ENCODE results near the gene BRIX1. TPM values are rescaled to one million over a fixed set of nuclear protein-coding genes. Genes with fewer than 3 reads are reported as not detected.

BRIX1 gene
- polyA plus RNA-seq, 2 of the 4 experiments (the other 2 are of a cell fraction), result 67.3 to 88.5 TPM

- H3K9me3 ChIP-seq, result no peaks in the 10 kb centered on the region
- 92% methylated on average over 2 of the region's 2 CpGs for WGBS (ENCODE audit: missing lambda C conversion rate)
- FAIRE-seq (peak; percentile 13), DNase-seq (ENCODE audit: low read depth in 1 of 2, low spot score in 1 of 2) (no peak), ATAC-seq (no peak)
- no peak overlapping the region for H3K4me2 ChIP-seq
- ChIA-PET CTCF (interaction anchor here (0.7 to 0.9 kb wide), 3 partner anchors 9 to 45 kb away, joined by 3 read pairs; no protein-coding TSS in a partner anchor), POLR2A (no interaction called here)
- no peak for TF ChIP-seq E2F6 (IDR thresholded peaks at IDR 0.05; ENCODE audit: borderline replicate concordance, low read depth)
- TF ChIP-seq HOXB5 (CRISPR knock-in tag; IDR thresholded peaks at IDR 0.05), result no peak
- TF ChIP-seq POLR2AphosphoS2 (conservative IDR thresholded peaks at IDR 0.05; ENCODE audit: low read length), result no peak
- TF ChIP-seq RCOR1 (IDR thresholded peaks at IDR 0.05; ENCODE audit: low read depth, low read length), result no peak
- no peak for TF ChIP-seq BHLHE40 (IDR thresholded peaks at IDR 0.05; ENCODE audit: low read depth, low read length)
- TF ChIP-seq ZNF302 (CRISPR knock-in tag; IDR thresholded peaks at IDR 0.05), result no peak
- no peak for TF ChIP-seq ZC3H11A (IDR thresholded peaks at IDR 0.05)
- no peak for TF ChIP-seq BCL3 (IDR thresholded peaks at IDR 0.05)
- no peak for TF ChIP-seq JUN (IDR thresholded peaks at IDR 0.05)
- TF ChIP-seq ZFP36 (IDR thresholded peaks at IDR 0.05; ENCODE audit: borderline replicate concordance, partially characterized antibody), result no peak
- TF ChIP-seq EHMT2 (IDR thresholded peaks at IDR 0.05; ENCODE audit: low read depth), result no peak
- no peak for TF ChIP-seq ZSCAN20 (CRISPR knock-in tag; IDR thresholded peaks at IDR 0.05)
- no peak for TF ChIP-seq RAD21 (conservative IDR thresholded peaks at IDR 0.05 in 1 of 2, IDR thresholded peaks at IDR 0.05 in 1 of 2)
- no peak for TF ChIP-seq PHF8 (IDR thresholded peaks at IDR 0.05; ENCODE audit: borderline replicate concordance, low read depth)
- TF ChIP-seq KDM1A (IDR thresholded peaks at IDR 0.05; ENCODE audit: low read depth), result no peak
- TF ChIP-seq GATA3 (IDR thresholded peaks at IDR 0.05; ENCODE audit: borderline replicate concordance), result no peak
- H3K4me1 ChIP-seq, result no peaks in the 10 kb centered on the region
- no peak overlapping the region for H3K4me3 ChIP-seq
- H3K27ac ChIP-seq, result no peak overlapping the region
These were observed 28.5 kb downstream of the BRIX1 start for GRCh38 chr5:34944044-34944443.

GRCh38 chr5:34944460-34945047 is 29.0 kb downstream of the BRIX1 start:
- no peak for DNase-seq (ENCODE audit: low read depth in 1 of 2, low spot score in 1 of 2)
- no peaks in the 10 kb centered on the region for H3K9me3 ChIP-seq
- ChIA-PET CTCF (interaction anchor here (0.7 to 1.2 kb wide), 4 partner anchors 10 to 470 kb away, joined by 3 to 5 read pairs (median 3); no protein-coding TSS in a partner anchor), POLR2A (no interaction called here)
- TF ChIP-seq EHF (CRISPR knock-in tag; IDR thresholded peaks at IDR 0.05) (no peak), RNF2 (IDR thresholded peaks at IDR 0.05; ENCODE audit: borderline replicate concordance, low read depth) (no peak), PHF8 (IDR thresholded peaks at IDR 0.05; ENCODE audit: borderline replicate concordance, low read depth) (no peak), RARB (CRISPR knock-in tag; IDR thresholded peaks at IDR 0.05) (no peak), POLR2AphosphoS2 (conservative IDR thresholded peaks at IDR 0.05; ENCODE audit: low read length) (no peak), RFX5 (IDR thresholded peaks at IDR 0.05) (no peak), HOXA7 (CRISPR knock-in tag; IDR thresholded peaks at IDR 0.05) (no peak)
- TF ChIP-seq, protein P1, sequence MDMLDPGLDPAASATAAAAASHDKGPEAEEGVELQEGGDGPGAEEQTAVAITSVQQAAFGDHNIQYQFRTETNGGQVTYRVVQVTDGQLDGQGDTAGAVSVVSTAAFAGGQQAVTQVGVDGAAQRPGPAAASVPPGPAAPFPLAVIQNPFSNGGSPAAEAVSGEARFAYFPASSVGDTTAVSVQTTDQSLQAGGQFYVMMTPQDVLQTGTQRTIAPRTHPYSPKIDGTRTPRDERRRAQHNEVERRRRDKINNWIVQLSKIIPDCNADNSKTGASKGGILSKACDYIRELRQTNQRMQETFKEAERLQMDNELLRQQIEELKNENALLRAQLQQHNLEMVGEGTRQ (IDR thresholded peaks at IDR 0.05), result no peak
- H3K4me2 ChIP-seq, result no peak overlapping the region
- FAIRE-seq, result no peak
- 87% methylated on average over 11 of the region's 11 CpGs for WGBS (ENCODE audit: missing lambda C conversion rate)
- H3K4me3 ChIP-seq, result no peak overlapping the region
- ATAC-seq, result no peak
- no peaks in the 10 kb centered on the region for H3K4me1 ChIP-seq
- H3K27ac ChIP-seq, result no peak overlapping the region
